H1 (cell line): Measurements from ENCODE around the gene CDCA3. TPM values are rescaled to one million over a fixed set of nuclear protein-coding genes. Genes with fewer than 3 reads are reported as not detected.

Experiments used
- CTCF ChIA-PET: fragments of 300-600 bp; sonication (Branson Sonifier 250); formaldehyde crosslinking; loops from one replicate; lab custom pipeline; 2021; ENCODE audit not compliant: partially characterized antibody; lab: Charles Lee
- POLR2A ChIA-PET: fragments of 300-600 bp; sonication (Branson Sonifier 250); formaldehyde crosslinking; loops from one replicate; lab custom pipeline; 2021; ENCODE audit warnings: inconsistent platforms; ENCODE audit not compliant: partially characterized antibody; lab: Charles Lee
- DNase-seq, 2 experiments: peaks; one replicate each; pipeline versions ENCODE4 v3.0.0 to v3.0.0-alpha.2; 2010 to 2022; ENCODE audit warnings: low spot score in 2 of 2, low read depth in 1 of 2, mixed read lengths in 1 of 2
- FAIRE-seq: peaks from 2 replicates; lab custom pipeline; 2011; peaks lifted over from hg19 to GRCh38; lab: Jason Lieb, UNC
- H2AFZ ChIP-seq: 2 replicates; pipeline ENCODE4 v1.8.1; 2012; ENCODE audit warnings: low read length, inconsistent platforms
- H2AK5ac ChIP-seq: 2 replicates; pipeline ENCODE4 v1.6.1; 2013; ENCODE audit warnings: low read depth, low read length
- H2BK120ac ChIP-seq: replicated peaks from 2 replicates; pipeline ENCODE3; 2013; ENCODE audit warnings: low read depth, low read length, inconsistent platforms
- H2BK12ac ChIP-seq: 2 replicates; pipeline ENCODE4 v1.6.1; 2013; ENCODE audit warnings: low read depth, low read length
- H2BK15ac ChIP-seq: 2 replicates; pipeline ENCODE4 v1.6.1; 2013; ENCODE audit warnings: low read length
- H2BK20ac ChIP-seq: 2 replicates; pipeline ENCODE4 v1.6.1; 2013; ENCODE audit warnings: low read length
- H2BK5ac ChIP-seq: 2 replicates; pipeline ENCODE4 v1.6.1; 2013; ENCODE audit warnings: low read depth, low read length
- H3K14ac ChIP-seq: 2 replicates; pipeline ENCODE4 v1.6.1; 2013; ENCODE audit warnings: inconsistent platforms; ENCODE audit not compliant: insufficient read length
- H3K18ac ChIP-seq: 2 replicates; pipeline ENCODE4 v1.6.1; 2013; ENCODE audit warnings: low read length; ENCODE audit errors: extremely low read depth
- H3K23ac ChIP-seq: 2 replicates; pipeline ENCODE4 v1.6.1; 2013; ENCODE audit warnings: inconsistent platforms; ENCODE audit not compliant: insufficient read length
- H3K23me2 ChIP-seq: 2 replicates; pipeline ENCODE4 v1.6.1; 2013; ENCODE audit warnings: low read depth, low read length
- H3K27ac ChIP-seq: 2 replicates; pipeline ENCODE4 v1.6.1; 2011; ENCODE audit warnings: low read depth, low read length, inconsistent platforms
- H3K27me3 ChIP-seq, 4 experiments: replicated peaks in 1 of 4; 1 replicate in 1 of 4; 2 replicates in 3 of 4; pipeline versions ENCODE4 v1.6.1 to v1.8.1; 2011 to 2013; ENCODE audit warnings: low read length in 3 of 4, mild to moderate bottlenecking in 3 of 4, inconsistent platforms in 2 of 4, mixed read lengths in 2 of 4, moderate library complexity in 1 of 4; ENCODE audit not compliant: control insufficient read depth in 3 of 4, insufficient read depth in 3 of 4; ENCODE audit errors: extremely low read depth in 1 of 4
- H3K36me3 ChIP-seq, 4 experiments: 2 replicates each; pipeline versions ENCODE4 v1.6.1 to v1.8.1; 2011 to 2013; ENCODE audit warnings: mild to moderate bottlenecking in 4 of 4, low read length in 3 of 4, moderate library complexity in 2 of 4, control low read depth in 1 of 4, inconsistent platforms in 1 of 4; ENCODE audit not compliant: insufficient read depth in 4 of 4, control insufficient read depth in 2 of 4
- H3K4ac ChIP-seq: replicated peaks from 2 replicates; pipeline ENCODE3; 2013; ENCODE audit warnings: low read length, low read depth, mixed read lengths, inconsistent platforms; ENCODE audit not compliant: insufficient read length
- H3K4me1 ChIP-seq, 4 experiments: replicated peaks in 1 of 4; 1 replicate in 1 of 4; 2 replicates in 3 of 4; pipeline versions ENCODE4 v1.6.1 to v1.8.1; 2011 to 2013; ENCODE audit warnings: low read length in 3 of 4, inconsistent platforms in 2 of 4, mixed read lengths in 1 of 4; ENCODE audit not compliant: insufficient read depth in 4 of 4, control insufficient read depth in 3 of 4
- H3K4me2 ChIP-seq, 2 experiments: 2 replicates each; pipeline versions ENCODE4 v1.6.1 to v1.8.1; 2011 to 2013; ENCODE audit warnings: low read depth in 2 of 2, low read length in 2 of 2, control low read depth in 1 of 2, inconsistent platforms in 1 of 2, mild to moderate bottlenecking in 1 of 2; ENCODE audit not compliant: insufficient read depth in 1 of 2
- H3K4me3 ChIP-seq, 4 experiments: fragments of 200-600, 300-600 bp in 1 of 4; sonication (generic), shearing (Covaris generic), sonication (Bioruptor Twin) in 1 of 4; 2 replicates each; pipeline versions ENCODE4 v1.5.1 to v1.8.1; 2011 to 2016; ENCODE audit warnings: low read length in 4 of 4, low read depth in 3 of 4, control low read depth in 2 of 4, inconsistent platforms in 2 of 4, mild to moderate bottlenecking in 2 of 4, mixed read lengths in 1 of 4, moderate library complexity in 1 of 4; ENCODE audit not compliant: insufficient read depth in 2 of 4; ENCODE audit errors: extremely low read depth in 1 of 4
- H3K56ac ChIP-seq: replicated peaks from 2 replicates; pipeline ENCODE3; 2013; ENCODE audit warnings: low read depth, mild to moderate bottlenecking, mixed read lengths, low read length, inconsistent platforms; ENCODE audit not compliant: insufficient read length
- H3K79me1 ChIP-seq: 2 replicates; pipeline ENCODE4 v1.6.1; 2013; ENCODE audit warnings: low read depth, low read length, control low read depth
- H3K79me2 ChIP-seq, 2 experiments: 2 replicates each; pipeline versions ENCODE4 v1.6.1 to v1.8.1; 2012 to 2013; ENCODE audit warnings: low read length in 2 of 2, mild to moderate bottlenecking in 2 of 2, inconsistent platforms in 1 of 2; ENCODE audit not compliant: insufficient read depth in 2 of 2, control insufficient read depth in 1 of 2
- H3K9ac ChIP-seq, 4 experiments: replicated peaks in 1 of 4; 1 replicate in 1 of 4; 2 replicates in 3 of 4; pipeline versions ENCODE4 v1.6.1 to v1.8.1; 2011 to 2013; ENCODE audit warnings: low read depth in 3 of 4, low read length in 3 of 4, control low read depth in 2 of 4, mild to moderate bottlenecking in 2 of 4, moderate library complexity in 2 of 4, inconsistent platforms in 1 of 4; ENCODE audit errors: extremely low read depth in 1 of 4
- H3K9me3 ChIP-seq, 2 experiments: 2 replicates each; pipeline versions ENCODE4 v1.6.1 to v1.8.1; 2012 to 2013; ENCODE audit warnings: mild to moderate bottlenecking in 2 of 2, moderate library complexity in 2 of 2, control low read depth in 1 of 2, inconsistent platforms in 1 of 2, low read depth in 1 of 2, low read length in 1 of 2, mixed read lengths in 1 of 2; ENCODE audit not compliant: insufficient read depth in 2 of 2
- H4K20me1 ChIP-seq, 2 experiments: replicated peaks in 1 of 2; 2 replicates each; pipeline versions ENCODE3 to v1.8.1; 2011 to 2013; ENCODE audit warnings: inconsistent platforms in 2 of 2, low read length in 2 of 2, mild to moderate bottlenecking in 1 of 2; ENCODE audit not compliant: insufficient read depth in 2 of 2, control insufficient read depth in 1 of 2
- H4K5ac ChIP-seq: 2 replicates; pipeline ENCODE4 v1.6.1; 2013; ENCODE audit warnings: low read length, low read depth, mixed read lengths, inconsistent platforms; ENCODE audit not compliant: insufficient read length
- H4K8ac ChIP-seq: 2 replicates; pipeline ENCODE4 v1.8.0; 2013; ENCODE audit warnings: mild to moderate bottlenecking, moderate library complexity, low read length, inconsistent platforms; ENCODE audit not compliant: insufficient read depth; ENCODE audit errors: extremely low read depth
- H4K91ac ChIP-seq: replicated peaks from 2 replicates; pipeline ENCODE3; 2013; ENCODE audit warnings: low read length, mixed read lengths, inconsistent platforms; ENCODE audit not compliant: insufficient read length
- CBX8 ChIP-seq: fragments of 300-800, 300-1000 bp; sonication (generic); IDR thresholded peaks from 2 replicates; pipeline ENCODE4 v1.7.1; 2016; ENCODE audit warnings: low read depth, low read length, borderline replicate concordance
- CHD1 ChIP-seq: IDR thresholded peaks from 2 replicates; pipeline ENCODE4 v1.6.1; 2012; ENCODE audit warnings: low read depth, low read length, improper control_type of control experiment
- GABPA ChIP-seq: IDR thresholded peaks from 2 replicates; pipeline ENCODE4 v1.6.1; 2011; ENCODE audit warnings: mild to moderate bottlenecking, low read length, moderate library complexity, borderline replicate concordance; ENCODE audit not compliant: insufficient read depth
- HDAC6 ChIP-seq: IDR thresholded peaks from one replicate; pipeline ENCODE4 v1.7.1; 2012; ENCODE audit warnings: low read depth, mild to moderate bottlenecking, inconsistent platforms, low read length, moderate library complexity
- PHF8 ChIP-seq: fragments of 200-600 bp; sonication (generic); conservative IDR thresholded peaks from 2 replicates; pipeline ENCODE4 v1.7.1; 2012; ENCODE audit warnings: low read depth, mild to moderate bottlenecking, inconsistent platforms, low read length, moderate library complexity
- POLR2A ChIP-seq, 2 experiments: IDR thresholded peaks; 1 replicate in 1 of 2; 2 replicates in 1 of 2; pipeline ENCODE4 v1.6.1; 2011; ENCODE audit warnings: low read depth in 2 of 2, low read length in 2 of 2, mild to moderate bottlenecking in 2 of 2; ENCODE audit errors: control extremely low read depth in 1 of 2
- RAD21 ChIP-seq, 2 experiments: IDR thresholded peaks in 1 of 2; conservative IDR thresholded peaks in 1 of 2; 2 replicates each; pipeline ENCODE4 v1.6.1; 2011; ENCODE audit warnings: low read depth in 2 of 2, low read length in 2 of 2, improper control_type of control experiment in 1 of 2, inconsistent platforms in 1 of 2, mild to moderate bottlenecking in 1 of 2, moderate library complexity in 1 of 2
- SIRT6 ChIP-seq: IDR thresholded peaks from one replicate; pipeline ENCODE4 v1.7.1; 2012; ENCODE audit warnings: low read length, inconsistent platforms
- SP4 ChIP-seq: IDR thresholded peaks from 2 replicates; pipeline ENCODE4 v1.6.1; 2012; ENCODE audit warnings: low read length, inconsistent platforms
- SRF ChIP-seq: IDR thresholded peaks from 2 replicates; pipeline ENCODE4 v1.6.1; 2011; ENCODE audit warnings: mild to moderate bottlenecking, low read depth, low read length, moderate library complexity
- USF2 ChIP-seq: IDR thresholded peaks from 2 replicates; pipeline ENCODE4 v1.6.1; 2011; ENCODE audit warnings: low read length, improper control_type of control experiment
- WGBS, 2 experiments: shearing (Covaris generic) in 1 of 2; methylation state at CpG; one replicate each; pipeline versions ENCODE4 v1.1.6 to v1.1.7; 2013 to 2015; ENCODE audit warnings: low lambda C conversion rate in 2 of 2, mixed read lengths in 2 of 2, inconsistent platforms in 1 of 2, low coverage in 1 of 2, missing lambda C conversion rate in 1 of 2; ENCODE audit not compliant: insufficient replicate concordance in 2 of 2, insufficient coverage in 1 of 2, insufficient read length in 1 of 2; ENCODE audit errors: extremely low coverage in 1 of 2, missing lambda C conversion rate in 1 of 2; 5-methylcytosine and 5-hydroxymethylcytosine counted together
- polyA plus RNA-seq, 7 experiments: library from polyadenylated mRNA; depleted of rRNA in 3 of 7; stranded (reverse) in 5 of 7; unstranded in 2 of 7; fragments of >200 nt in 5 of 7; fragments of 200-250 nt in 2 of 7; gene quantifications; 1 replicate in 5 of 7; 2 replicates in 1 of 7; 4 replicates in 1 of 7; pipeline versions ENCODE4 v1.2.1 to v1.2.3, GENCODE V29; 2011 to 2013; ENCODE audit warnings: missing spikeins in 2 of 7, mixed read lengths in 2 of 7
- total RNA-seq: library from RNA; stranded (reverse); fragmentation: NEBNext Ultra II Directional; extraction: Animal tissue kit (Norgen Biotek cat#: 25700); gene quantifications from 2 replicates; pipeline ENCODE4 v1.2.1, GENCODE V29; 2021

CDCA3 gene
- total and polyA plus RNA-seq, 2 of the 8 experiments (the other 6 are each of a cell fraction or from before 2014, with no cell fraction given), result 47.7 to 71.2 TPM

DNA sequence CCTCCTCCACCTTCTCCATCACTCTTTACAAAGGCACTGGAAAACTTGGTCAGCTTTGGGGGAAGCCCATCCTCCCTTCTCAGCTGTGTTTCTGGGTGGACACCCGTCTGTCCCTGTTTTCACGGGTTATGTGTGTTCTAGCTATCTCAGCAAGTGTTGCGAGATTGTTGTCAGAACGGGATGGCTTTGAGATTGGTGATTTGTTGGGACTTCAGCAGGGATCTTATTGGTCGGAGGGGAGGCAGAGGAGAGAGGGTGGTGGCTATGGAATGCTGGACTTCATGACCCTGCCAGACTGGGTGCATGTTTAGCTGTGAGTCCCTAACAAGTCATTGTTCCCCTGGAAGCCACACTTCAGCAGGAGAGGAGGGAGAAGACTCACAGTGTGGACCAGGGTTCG lies 3.0 kb upstream of the CDCA3 start:
- H3K56ac ChIP-seq, result no peak overlapping the region
- ChIA-PET CTCF (interaction anchor here (0.6 to 19.8 kb wide), 8 partner anchors 15 to 273 kb away, joined by 3 to 292 read pairs (median 5); partner anchors contain the start of genes C12orf57, GNB3, MLF2 and P3H3), POLR2A (interaction anchor here (5.7 to 25.7 kb wide), 3 partner anchors 13 to 89 kb away, joined by 29 to 588 read pairs (median 388); partner anchors contain the start of genes C12orf57, GNB3, GPR162 and P3H3)
- H2BK15ac ChIP-seq, result no peak overlapping the region
- no peak overlapping the region for H3K14ac ChIP-seq
- peaks cover 0 to 5% of the 10 kb centered on the region in 2 experiments for H4K20me1 ChIP-seq
- no peak overlapping the region for H3K23ac ChIP-seq
- H3K79me1 ChIP-seq, result no peaks in the 10 kb centered on the region; the same call in 1 of the 2 replicates
- DNase-seq, result no peak
- H2AFZ ChIP-seq, result no peak overlapping the region
- no peak overlapping the region for H2BK5ac ChIP-seq
- 0 out of 2 replicates have a peak overlapping the region, but pooled peaks have one; percentile 10 for H2BK12ac ChIP-seq
- no peak overlapping the region for H3K27ac ChIP-seq
- H2BK120ac ChIP-seq, result no peak overlapping the region
- H3K23me2 ChIP-seq, result peaks cover 11% of the 10 kb centered on the region
- H4K91ac ChIP-seq, result no peak overlapping the region
- no peak overlapping the region; a peak in 1 of 4 replicates for H3K4me2 ChIP-seq
- H3K36me3 ChIP-seq, result peaks cover 10 to 37% (median 36%) of the 10 kb centered on the region in 4 experiments
- no peak overlapping the region for H3K9ac ChIP-seq
- FAIRE-seq, result no peak
- no peak overlapping the region for H4K8ac ChIP-seq
- no peak overlapping the region for H3K4me3 ChIP-seq
- no peaks in the 10 kb centered on the region for H3K9me3 ChIP-seq
- WGBS, 2 experiments, result 88% methylated on average over 6 of the region's 6 CpGs; no CpG with 5 or more reads in 1 of the 2 experiments
- no peaks in the 10 kb centered on the region for H3K27me3 ChIP-seq
- no peak overlapping the region for H3K18ac ChIP-seq
- no peak overlapping the region for H3K4ac ChIP-seq
- no peak overlapping the region for H2BK20ac ChIP-seq
- H3K79me2 ChIP-seq, result peaks cover 0 to 29% of the 10 kb centered on the region in 2 experiments; a peak in 2 of 4 replicates
- H3K4me1 ChIP-seq, result peaks cover 0 to 14% (median 3%) of the 10 kb centered on the region in 4 experiments; a peak in 5 of 7 replicates
- no peak overlapping the region for H2AK5ac ChIP-seq
- H4K5ac ChIP-seq, result no peak overlapping the region
- TF ChIP-seq HDAC6 (no peak), SP4 (no peak), GABPA (no peak), CBX8 (no peak), RAD21 (IDR thresholded peaks at IDR 0.05 in 1 of 2, conservative IDR thresholded peaks at IDR 0.05 in 1 of 2; ENCODE audit: low read depth in 2 of 2, low read length in 2 of 2) (no peak), CHD1 (no peak), SIRT6 (no peak), SRF (no peak), PHF8 (no peak), USF2 (no peak), POLR2A (IDR thresholded peaks at IDR 0.05; ENCODE audit: control extremely low read depth in 1 of 2, low read depth in 2 of 2, low read length in 2 of 2) (no peak)
